Body of pancreas (tissue), 4 donors: ENCODE results near the gene GPN2.

Source experiments
- CTCF ChIP-seq, 7 experiments: fragments of 450-650 bp in 4 of 7; fragments of 200-600 bp in 3 of 7; sonication (generic) in 3 of 7; IDR thresholded peaks; one replicate each; pipeline ENCODE4 v1.5.1; 2016 to 2019; ENCODE audit warnings: antibody characterized with exemption in 7 of 7
- POLR2A ChIP-seq, 3 donors: fragments of 450-650 bp; IDR thresholded peaks; one replicate each; pipeline ENCODE4 v1.6.1; 2016; ENCODE audit warnings: antibody characterized with exemption in 3 of 3, mild to moderate bottlenecking in 2 of 3

DNA sequence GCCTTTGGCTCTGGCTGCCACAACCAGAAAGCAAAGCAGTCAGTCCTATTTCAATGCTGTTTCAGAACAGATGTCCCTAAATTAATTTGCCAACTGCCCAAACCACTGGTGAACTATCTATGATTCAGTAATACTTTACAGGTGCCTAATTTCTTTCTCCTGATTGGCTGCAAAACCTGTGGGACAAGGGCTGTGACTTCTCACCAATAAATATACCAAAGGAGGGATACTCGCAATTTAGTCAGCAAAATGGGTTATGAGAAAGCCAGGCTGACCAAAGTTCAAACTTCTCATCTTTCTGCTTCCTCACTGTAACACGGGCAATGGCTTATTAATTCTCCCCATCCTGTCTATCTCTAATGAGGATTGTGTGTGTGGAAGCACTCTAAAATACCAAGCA is 12.8 kb downstream of the GPN2 start:
- TF ChIP-seq CTCF (IDR thresholded peaks at IDR 0.05) (no peak), POLR2A (IDR thresholded peaks at IDR 0.05) (no peak)
